GM12801 (cell line): Measurements from ENCODE around the gene SLAMF8.

Source experiments
- CTCF ChIP-seq: IDR thresholded peaks from one replicate; pipeline ENCODE4 v1.5.1; 2011; ENCODE audit warnings: control low read depth; ENCODE audit not compliant: insufficient read length; ENCODE audit errors: extremely low read depth

The SLAMF8 gene

GRCh38 chr1:159838715-159839114 is 12.0 kb downstream of the SLAMF8 start:
- TF ChIP-seq CTCF: no peak

GRCh38 chr1:159839116-159839849 is 12.6 kb downstream of the SLAMF8 start:
- no peak for TF ChIP-seq CTCF

GRCh38 chr1:159841749-159842148 is 15.1 kb downstream of the SLAMF8 start:
- TF ChIP-seq CTCF: no peak

- no peak for TF ChIP-seq CTCF
Measured at GRCh38 chr1:159843459-159843858, 16.8 kb downstream of the SLAMF8 start.

GRCh38 chr1:159845751-159846629 is 19.3 kb downstream of the SLAMF8 start:
- no peak for TF ChIP-seq CTCF

GRCh38 chr1:159847231-159847630 is 20.6 kb downstream of the SLAMF8 start:
- no peak for TF ChIP-seq CTCF

- no peak for TF ChIP-seq CTCF
Measured at GRCh38 chr1:159848326-159848725, 21.7 kb downstream of the SLAMF8 start.
